A549 treated with RU486 at 1 μM for 4 hours (cell line): Measurements from ENCODE around the gene UMODL1. TPM values are rescaled to one million over a fixed set of nuclear protein-coding genes. Genes with fewer than 3 reads are reported as not detected.

Experiments
- total RNA-seq: library from RNA; stranded (reverse); fragments of 200-300 nt; extraction: Qiagen RNA extraction; gene quantifications from 5 replicates; pipeline ENCODE4 v1.2.3, GENCODE V29; 2022; ENCODE audit warnings: low read depth

Gene UMODL1
- not detected in 5 replicates for total RNA-seq

GRCh38 chr21:42071146-42071737 lies at the start of gene UMODL1:
Gene UMODL1 (plus strand): TSS chr21:42071317. CDS start chr21:42071317, 0 bp downstream.

Other genes with a start within 250 kb of the UMODL1 start
- gene PRDM15, start 192.0 kb upstream of the UMODL1 start, total RNA-seq: 2.6 to 3.4 TPM (median 3.2 TPM) in 5 replicates
- 6.1 to 9.6 TPM (median 8.6 TPM) in 5 replicates for gene C2CD2, start 117.3 kb upstream of the UMODL1 start, total RNA-seq
- gene ZBTB21, start 61.0 kb upstream of the UMODL1 start, total RNA-seq: 4.7 to 6.5 TPM (median 6.2 TPM) in 5 replicates
- gene ABCG1, start 147.8 kb downstream of the UMODL1 start, total RNA-seq: 2.1 to 2.6 TPM (median 2.4 TPM) in 5 replicates
- not detected in 5 replicates for gene TFF3, start 244.1 kb downstream of the UMODL1 start, total RNA-seq